Esophagus squamous epithelium (tissue), 5 donors: ENCODE data around the gene CCBE1. TPM values are rescaled to one million over a fixed set of nuclear protein-coding genes. Genes with fewer than 3 reads are reported as not detected.
"Not testable (repeated sequence)": the region's sequence is repeated elsewhere in the genome, so short reads cannot be mapped to it uniquely, and the experiment has no call there.

ENCODE experiments used
- DNase-seq: peaks from one replicate; lab custom pipeline; 2025; lab: John Stamatoyannopoulos, UW
- H3K27ac ChIP-seq, 4 donors: fragments of 200-600 bp; sonication (generic); one replicate each; pipeline ENCODE4 v1.5.1; 2016 to 2019; ENCODE audit warnings: mild to moderate bottlenecking in 1 of 4
- H3K27me3 ChIP-seq, 4 donors: fragments of 200-600 bp; sonication (generic); 1 replicate in 3 of 4; 2 replicates in 1 of 4; pipeline versions ENCODE4 v1.5.1 to v1.6.0; 2017 to 2021; ENCODE audit warnings: antibody characterized with exemption in 1 of 4
- H3K36me3 ChIP-seq, 3 donors: fragments of 200-600 bp; sonication (generic); one replicate each; pipeline ENCODE4 v1.5.1; 2016 to 2019
- H3K4me1 ChIP-seq, 3 donors: fragments of 200-600 bp; sonication (generic); one replicate each; pipeline ENCODE4 v1.5.1; 2017 to 2019
- H3K4me3 ChIP-seq, 4 donors: fragments of 200-600 bp; sonication (generic); 1 replicate in 3 of 4; 2 replicates in 1 of 4; pipeline ENCODE4 v1.5.1; 2016 to 2019; ENCODE audit warnings: mild to moderate bottlenecking in 2 of 4, moderate library complexity in 1 of 4
- H3K9me3 ChIP-seq, 3 donors: fragments of 200-600 bp; sonication (generic); one replicate each; pipeline ENCODE4 v1.5.1; 2016 to 2019
- CTCF ChIP-seq, 6 experiments: fragments of 450-650 bp in 4 of 6; fragments of 200-600 bp in 2 of 6; sonication (generic) in 2 of 6; IDR thresholded peaks; one replicate each; pipeline ENCODE4 v1.5.1; 2016 to 2019; ENCODE audit warnings: antibody characterized with exemption in 6 of 6, mild to moderate bottlenecking in 4 of 6, moderate library complexity in 4 of 6
- POLR2A ChIP-seq, 4 donors: fragments of 450-650 bp; IDR thresholded peaks; one replicate each; pipeline ENCODE4 v1.6.1; 2017; ENCODE audit warnings: antibody characterized with exemption in 4 of 4, mild to moderate bottlenecking in 4 of 4, moderate library complexity in 3 of 4
- WGBS, 2 donors: methylation state at CpG; one replicate each; pipeline ENCODE4 v1.1.5; 2018; 5-methylcytosine and 5-hydroxymethylcytosine counted together
- intact Hi-C: fragments of 100-400 bp; cut with DNase I; formaldehyde crosslinking; loops from one replicate; pipeline ENCODE4 v1.15.0; 2022
- total RNA-seq, 4 donors: library from RNA; depleted of rRNA; stranded (reverse); fragments of >200 nt; gene quantifications; one replicate each; pipeline ENCODE4 v1.1.0, GENCODE V29; 2016
- donor health status: DM: yes; HTN: yes; CAD: no.

The CCBE1 gene
- total RNA-seq, 4 donors from 2014 or later, result 0.34 to 4.6 (median 1.3) TPM

GRCh38 chr18:59520562-59521355 lies 176.5 kb downstream of the CCBE1 start:
- no peak for DNase-seq
- no peaks in the 10 kb centered on the region for H3K27me3 ChIP-seq
- WGBS, 2 donors, result 77 to 82% methylated on average over 4 of the region's 4 CpGs

GRCh38 chr18:59518705-59519104 lies 178.5 kb downstream of the CCBE1 start:
- intact Hi-C loops, result no loop called here
- no peak overlapping the region for H3K27ac ChIP-seq
- no peak overlapping the region for H3K4me3 ChIP-seq
- no peak for TF ChIP-seq POLR2A (IDR thresholded peaks at IDR 0.05)
- no peak for TF ChIP-seq CTCF (IDR thresholded peaks at IDR 0.05)
- peaks cover 0 to 7% (median 0%) of the 10 kb centered on the region in 3 donors for H3K9me3 ChIP-seq
- DNase-seq, result no peak
- peaks cover 0 to 34% (median 15%) of the 10 kb centered on the region in 3 donors for H3K4me1 ChIP-seq
- H3K36me3 ChIP-seq, result no peaks in the 10 kb centered on the region
- 40 to 56% methylated on average over 1 to 2 of the region's 2 CpGs for WGBS, 2 donors
- no peaks in the 10 kb centered on the region for H3K27me3 ChIP-seq

More at GRCh38 chr18:59520562-59521355, 176.5 kb downstream of the CCBE1 start:
- Histone ChIP-seq H3K4me1 (peaks cover 0 to 16% (median 6%) of the 10 kb centered on the region in 3 donors), H3K36me3 (no peaks in the 10 kb centered on the region), H3K27ac (no peak overlapping the region), H3K4me3 (no peak overlapping the region), H3K9me3 (peaks cover 0 to 7% (median 0%) of the 10 kb centered on the region in 3 donors)
- intact Hi-C loops, result no loop called here
- TF ChIP-seq CTCF (IDR thresholded peaks at IDR 0.05), result no peak

DNA sequence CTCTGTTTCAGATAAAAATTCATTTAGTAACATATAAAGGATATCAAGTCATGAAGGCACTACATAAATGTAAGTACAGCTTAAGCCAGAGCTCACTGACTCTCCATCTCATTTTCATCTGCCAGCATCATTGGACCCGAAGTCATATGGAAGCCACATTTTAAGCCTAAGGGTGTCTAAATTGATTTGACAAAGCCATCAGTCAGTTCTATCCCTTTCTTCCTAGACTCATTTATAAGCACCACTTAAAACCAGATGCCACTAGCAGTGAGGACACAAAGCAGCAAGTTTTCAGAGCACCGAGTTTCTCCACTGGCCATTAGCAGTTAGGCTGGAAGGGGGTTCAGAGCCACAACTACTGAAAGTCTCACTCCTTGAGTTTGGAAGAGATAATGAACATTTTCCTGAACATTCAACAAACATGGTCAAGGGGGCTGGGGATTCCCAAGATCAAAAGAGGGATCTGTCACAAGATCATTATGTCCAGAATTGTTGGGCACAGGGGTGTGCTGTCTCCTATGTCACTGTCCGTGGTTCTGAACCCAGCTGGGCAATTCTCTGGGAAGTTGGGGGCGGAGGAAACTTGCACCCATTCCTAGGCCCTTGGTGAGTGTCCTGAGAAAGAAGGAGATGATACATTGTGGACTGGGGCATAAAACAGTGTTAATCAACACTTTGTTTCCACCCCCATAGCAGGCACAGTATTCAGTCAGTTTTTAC lies 179.6 kb downstream of the CCBE1 start:
- no peak overlapping the region for H3K27ac ChIP-seq
- TF ChIP-seq POLR2A (IDR thresholded peaks at IDR 0.05) (no peak), CTCF (IDR thresholded peaks at IDR 0.05) (no peak)
- peaks cover 0 to 41% (median 16%) of the 10 kb centered on the region in 3 donors for H3K4me1 ChIP-seq
- no peak overlapping the region for H3K4me3 ChIP-seq
- H3K9me3 ChIP-seq, result peaks cover 0 to 7% (median 0%) of the 10 kb centered on the region in 3 donors
- intact Hi-C loops, result no loop called here
- DNase-seq, result no peak
- WGBS, 2 donors, result 64 to 69% methylated on average over 4 of the region's 4 CpGs
- no peaks in the 10 kb centered on the region for H3K36me3 ChIP-seq
- peaks cover 0 to under 1% (median 0%) of the 10 kb centered on the region in 4 donors for H3K27me3 ChIP-seq

GRCh38 chr18:59516356-59517155 lies 180.7 kb downstream of the CCBE1 start:
- DNase-seq, result no peak
- intact Hi-C loops, result no loop called here
- Histone ChIP-seq H3K4me1 (peaks cover 0 to 52% (median 23%) of the 10 kb centered on the region in 3 donors), H3K27ac (no peak overlapping the region), H3K9me3 (peaks cover 0 to 7% (median 0%) of the 10 kb centered on the region in 3 donors), H3K27me3 (peaks cover 0 to 7% (median 0%) of the 10 kb centered on the region in 4 donors), H3K36me3 (no peaks in the 10 kb centered on the region), H3K4me3 (no peak overlapping the region)
- TF ChIP-seq CTCF (IDR thresholded peaks at IDR 0.05) (no peak), POLR2A (IDR thresholded peaks at IDR 0.05) (no peak)
- WGBS, 2 donors, result 10 to 12% methylated on average over 6 of the region's 6 CpGs

- intact Hi-C loops, H3K4me3 ChIP-seq, H3K9me3 ChIP-seq, DNase-seq, H3K36me3 ChIP-seq, H3K27me3 ChIP-seq, H3K27ac ChIP-seq: not testable (repeated sequence)
- H3K4me1 ChIP-seq, result peaks cover 0 to 56% (median 23%) of the 10 kb centered on the region in 3 donors
- WGBS, 2 donors, result 78 to 84% methylated on average over 6 of the region's 6 CpGs
Observed at GRCh38 chr18:59515956-59516355, 181.3 kb downstream of the CCBE1 start.
